Activated T-cell treated with anti-CD3 and anti-CD28 coated beads for 48 hours (primary cell): Measurements from ENCODE around the gene TEAD3.

Experiments used
- DNase-seq: peaks from one replicate; pipeline ENCODE4 v3.0.0-alpha.2; 2020; ENCODE audit warnings: low read depth

TEAD3 gene

GRCh38 chr6:35492258-35492973 lies 4.5 kb downstream of the TEAD3 start:
- no peak for DNase-seq

GRCh38 chr6:35491558-35492257 lies 5.2 kb downstream of the TEAD3 start:
- DNase-seq = no peak

GRCh38 chr6:35490821-35491557 lies 5.9 kb downstream of the TEAD3 start:
- no peak for DNase-seq

- no peak for DNase-seq
Observed at GRCh38 chr6:35489995-35490791, 6.7 kb downstream of the TEAD3 start.

GRCh38 chr6:35489066-35489465 lies 7.8 kb downstream of the TEAD3 start:
- DNase-seq = no peak

GRCh38 chr6:35488517-35488862 lies 8.4 kb downstream of the TEAD3 start:
- DNase-seq = no peak

- DNase-seq = no peak
Observed at GRCh38 chr6:35487658-35488516, 9.0 kb downstream of the TEAD3 start.

- DNase-seq = no peak
Observed at GRCh38 chr6:35486005-35486925, 10.6 kb downstream of the TEAD3 start.

- no peak for DNase-seq
Observed at GRCh38 chr6:35485402-35485877, 11.4 kb downstream of the TEAD3 start.

- no peak for DNase-seq
Observed at GRCh38 chr6:35484921-35485392, 11.9 kb downstream of the TEAD3 start.

- DNase-seq = no peak
Observed at GRCh38 chr6:35483893-35484645, 12.8 kb downstream of the TEAD3 start.

- DNase-seq = no peak
Observed at GRCh38 chr6:35483490-35483889, 13.4 kb downstream of the TEAD3 start.

GRCh38 chr6:35483062-35483461 lies 13.8 kb downstream of the TEAD3 start:
- no peak for DNase-seq

- no peak for DNase-seq
Observed at GRCh38 chr6:35481226-35481625, 15.7 kb downstream of the TEAD3 start.

GRCh38 chr6:35480176-35480575 lies 16.7 kb downstream of the TEAD3 start:
- DNase-seq = no peak

- no peak for DNase-seq
Observed at GRCh38 chr6:35478259-35478658, 18.6 kb downstream of the TEAD3 start.

- no peak for DNase-seq
Observed at GRCh38 chr6:35477551-35478179, 19.2 kb downstream of the TEAD3 start.

GRCh38 chr6:35477028-35477427 lies 19.9 kb downstream of the TEAD3 start:
- DNase-seq = no peak

GRCh38 chr6:35476004-35476403 lies 20.9 kb downstream of the TEAD3 start:
- no peak for DNase-seq
